NCI-H510A (cell line): ENCODE results near the gene RAMP2.

Experiments
- DNase-seq: peaks from one replicate; lab custom pipeline; 2025; lab: John Stamatoyannopoulos, UW

The RAMP2 gene

GRCh38 chr17:42795061-42795460, 34.0 kb downstream of the RAMP2 start:
- no peak for DNase-seq

- no peak for DNase-seq
Observed at GRCh38 chr17:42795465-42795864, 34.4 kb downstream of the RAMP2 start.

GRCh38 chr17:42796066-42796758, 35.2 kb downstream of the RAMP2 start:
- no peak for DNase-seq

- no peak for DNase-seq
Observed at GRCh38 chr17:42797067-42798007, 36.3 kb downstream of the RAMP2 start.

- no peak for DNase-seq
Observed at GRCh38 chr17:42798011-42798382, 37.0 kb downstream of the RAMP2 start.

GRCh38 chr17:42798383-42799380, 37.7 kb downstream of the RAMP2 start, which contains the start of the genes CNTD1 and COA3:
TSS of gene CNTD1 (plus strand) at chr17:42798861. CDS start at chr17:42799068, 207 bp downstream.
TSS of gene COA3 (minus strand) at chr17:42798704. CDS start at chr17:42798681, 23 bp downstream.
- peak; percentile 76 for DNase-seq

- DNase-seq, result no peak
Observed at GRCh38 chr17:42803074-42803883, 42.3 kb downstream of the RAMP2 start.

- DNase-seq, result no peak
Observed at GRCh38 chr17:42804918-42805367, 43.9 kb downstream of the RAMP2 start.

- DNase-seq, result no peak
Observed at GRCh38 chr17:42806249-42806648, 45.2 kb downstream of the RAMP2 start.

- no peak for DNase-seq
Observed at GRCh38 chr17:42809250-42809649, 48.2 kb downstream of the RAMP2 start.
